Activated CD4-positive, alpha-beta T cell treated with anti-CD3 and anti-CD28 coated beads, Interleukin-2, amount 50 U/mL, for 16 hours (primary cell): ENCODE data around the gene ZBTB20.

ENCODE experiments used
- DNase-seq: peaks from one replicate; pipeline ENCODE4 v3.0.0-alpha.2; 2020

The ZBTB20 gene

DNA sequence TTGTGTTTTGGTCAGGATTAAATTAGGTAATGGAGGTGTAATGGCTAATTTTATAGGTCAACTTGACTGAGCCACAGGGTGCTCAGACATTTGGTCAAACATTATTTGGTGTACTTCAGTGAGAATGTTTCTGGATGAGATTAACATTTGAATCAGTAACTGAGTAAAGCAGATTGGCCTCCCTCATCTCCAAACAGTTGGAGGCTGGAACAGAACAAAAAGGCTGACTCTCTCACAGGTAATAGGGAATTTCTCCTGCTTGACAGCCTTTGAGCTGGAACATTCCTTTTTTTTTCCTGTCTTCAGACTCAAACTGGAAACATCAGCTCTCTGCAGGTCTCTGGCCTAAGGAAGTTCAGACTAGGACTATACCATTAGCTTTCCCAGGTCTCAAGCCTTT is 280.7 kb downstream of the ZBTB20 start:
- DNase-seq: no peak

DNA sequence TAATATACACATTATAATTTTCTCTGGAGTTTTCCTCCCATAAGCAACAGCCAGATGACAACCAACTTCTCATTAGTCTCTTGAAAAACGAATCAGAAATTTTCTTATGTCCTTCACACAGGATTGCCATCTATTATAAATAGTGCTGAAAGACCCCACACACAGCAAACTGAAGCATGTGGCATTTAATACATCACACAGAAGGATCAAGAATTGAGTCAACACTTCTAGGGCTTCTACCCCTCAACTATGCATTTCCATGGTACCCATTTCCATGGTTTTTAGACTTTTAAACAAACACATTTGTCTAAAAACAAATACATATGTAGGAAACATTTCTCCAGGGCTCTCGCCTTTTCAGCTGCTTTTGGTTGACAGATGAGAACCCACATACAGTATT is 282.1 kb downstream of the ZBTB20 start:
- DNase-seq: no peak

DNA sequence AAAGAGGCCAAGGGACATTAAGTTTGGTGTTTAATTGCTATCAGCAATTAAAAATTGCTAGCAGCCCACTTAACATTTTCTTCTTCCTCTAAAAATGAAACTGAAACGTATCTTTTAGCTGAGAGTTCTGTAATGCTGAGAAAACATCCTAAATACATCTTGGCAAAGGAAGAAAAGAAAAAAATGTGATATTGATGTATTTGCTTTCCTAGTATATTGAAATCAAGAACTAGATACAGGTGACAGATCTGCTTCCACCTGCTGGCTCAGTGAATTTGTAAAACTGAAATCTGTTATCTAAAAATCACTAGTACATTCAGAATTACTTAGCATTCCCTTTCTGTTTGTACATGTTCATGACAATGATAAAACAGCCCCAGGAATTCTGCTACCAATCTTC is 283.2 kb downstream of the ZBTB20 start:
- DNase-seq: no peak

DNA sequence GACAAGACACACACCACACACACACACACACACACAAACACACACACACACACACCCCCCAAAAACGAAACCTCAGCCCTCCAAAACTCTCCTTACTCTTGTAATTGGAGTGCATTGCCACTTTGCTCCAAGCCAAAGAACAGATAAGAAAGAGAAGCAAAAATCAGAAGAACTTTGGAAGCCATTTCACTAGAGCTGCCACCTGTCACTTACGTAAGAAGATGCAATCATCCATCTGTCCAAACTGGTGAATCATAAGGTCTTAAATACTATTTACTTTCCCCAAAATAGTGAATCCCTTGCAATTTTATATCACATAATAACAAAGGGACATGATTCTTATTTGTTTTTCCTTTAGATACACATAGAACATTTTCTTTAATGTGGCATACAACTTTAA is 285.4 kb downstream of the ZBTB20 start:
- no peak for DNase-seq

DNA sequence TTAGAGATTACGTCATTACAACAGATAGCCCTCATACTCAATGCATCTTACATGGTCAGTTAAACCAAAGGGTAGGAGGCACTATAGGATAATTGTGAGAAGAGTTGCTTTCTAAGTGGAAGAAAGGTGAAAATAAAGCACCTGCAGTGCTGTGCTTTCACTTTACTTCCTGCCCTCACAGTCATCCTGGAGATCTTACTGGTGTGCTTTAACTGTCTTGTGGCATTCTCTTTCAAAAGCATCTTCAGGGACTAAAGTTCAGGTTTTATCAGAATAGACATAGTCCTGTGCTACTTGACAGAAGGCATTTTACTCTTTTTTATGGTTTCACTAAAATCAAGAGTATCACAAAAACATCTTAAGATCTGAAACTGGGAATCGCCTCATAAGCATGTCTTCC is 286.6 kb downstream of the ZBTB20 start:
- no peak for DNase-seq

DNA sequence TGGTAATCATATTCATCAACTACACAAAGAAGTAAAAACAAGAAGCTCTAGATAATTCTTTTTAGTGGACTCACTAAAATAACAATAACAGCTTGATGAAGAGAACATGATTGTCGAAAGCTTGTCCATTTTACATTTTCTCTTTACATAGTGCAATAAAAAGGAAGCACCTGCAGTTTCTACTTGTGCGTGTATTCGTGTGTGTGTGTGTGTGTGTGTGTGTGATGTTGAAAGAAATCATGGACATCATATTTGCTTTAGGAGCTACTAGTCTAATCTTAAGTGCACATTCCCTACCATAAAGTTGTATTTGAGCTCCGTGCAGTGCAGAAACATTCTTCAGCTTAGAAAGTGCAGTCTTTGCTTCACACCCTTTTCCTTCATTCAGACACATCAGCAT is 288.8 kb downstream of the ZBTB20 start:
- no peak for DNase-seq

DNA sequence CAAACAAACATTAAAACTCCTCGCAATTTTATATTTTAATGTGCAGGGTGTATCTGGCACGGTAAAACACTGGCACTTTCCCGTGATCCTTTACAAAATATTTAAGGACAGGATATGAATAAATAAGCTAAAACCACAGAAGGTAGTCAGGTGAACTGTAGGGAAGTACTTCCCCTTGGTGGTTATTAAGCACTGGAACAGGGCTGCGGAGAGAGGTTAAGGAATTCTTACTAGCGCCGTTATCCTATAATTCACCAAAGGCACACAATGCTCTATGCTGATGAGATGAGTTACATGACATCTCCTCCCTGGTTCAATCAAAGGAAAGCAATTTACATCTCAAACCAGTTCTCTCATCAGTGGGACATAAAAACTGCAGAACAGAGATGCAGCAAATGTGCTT is 289.8 kb downstream of the ZBTB20 start:
- DNase-seq: no peak

DNA sequence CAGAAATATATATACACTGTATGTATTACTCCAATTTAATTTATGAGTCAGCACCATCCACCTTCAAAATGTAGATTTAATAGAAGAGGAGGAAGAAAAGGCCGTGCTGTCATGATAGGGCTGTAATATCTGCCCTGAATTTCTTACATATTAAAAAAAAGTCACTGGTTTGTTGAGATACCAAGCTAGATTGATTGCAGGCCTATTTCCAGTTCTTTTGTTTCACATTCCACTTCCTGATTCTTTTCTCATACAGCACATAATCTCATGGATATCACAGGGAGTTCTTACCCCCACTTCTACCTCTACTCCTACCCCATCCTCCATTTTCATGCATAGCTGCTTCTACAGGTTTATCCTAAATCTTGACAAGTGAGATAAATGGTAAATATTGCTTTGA is 290.3 kb downstream of the ZBTB20 start:
- no peak for DNase-seq

DNA sequence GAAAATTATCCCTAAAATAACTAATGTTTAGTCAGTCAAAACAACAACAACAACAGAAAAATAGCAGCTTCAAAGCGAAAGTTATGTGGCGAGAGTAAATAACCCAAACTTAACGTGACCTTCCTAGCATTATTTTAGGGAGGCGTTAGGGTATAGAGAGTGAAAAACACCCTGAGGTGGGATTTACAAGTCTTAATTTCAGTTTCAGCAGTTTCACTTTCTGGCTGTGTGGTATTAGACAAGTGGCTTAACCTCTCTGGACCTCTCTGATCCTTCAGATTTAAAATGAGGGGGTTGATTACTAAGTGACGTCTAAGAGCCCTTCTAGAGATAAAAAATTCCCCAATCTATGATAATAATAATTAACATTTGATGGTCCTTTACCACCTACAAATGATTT is 291.2 kb downstream of the ZBTB20 start:
- no peak for DNase-seq

DNA sequence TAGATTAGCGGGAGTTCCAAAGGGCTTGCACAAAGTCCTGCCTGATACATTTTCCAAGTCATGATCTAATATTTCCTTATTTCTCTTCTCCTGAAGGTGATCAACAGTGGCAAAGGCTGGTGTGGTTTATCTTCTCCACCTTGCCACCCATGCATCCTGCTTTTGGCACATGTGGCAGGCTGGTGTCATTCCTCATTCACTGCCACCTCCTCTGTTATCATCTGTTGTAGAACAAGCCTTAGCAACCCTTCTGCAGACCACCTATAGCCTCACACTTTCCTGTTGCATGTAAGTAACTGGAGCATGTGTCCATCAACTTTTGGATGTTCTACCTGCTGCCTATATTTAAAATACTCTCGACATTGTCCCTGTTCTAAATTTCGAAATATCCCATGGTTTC is 294.1 kb downstream of the ZBTB20 start:
- no peak for DNase-seq

DNA sequence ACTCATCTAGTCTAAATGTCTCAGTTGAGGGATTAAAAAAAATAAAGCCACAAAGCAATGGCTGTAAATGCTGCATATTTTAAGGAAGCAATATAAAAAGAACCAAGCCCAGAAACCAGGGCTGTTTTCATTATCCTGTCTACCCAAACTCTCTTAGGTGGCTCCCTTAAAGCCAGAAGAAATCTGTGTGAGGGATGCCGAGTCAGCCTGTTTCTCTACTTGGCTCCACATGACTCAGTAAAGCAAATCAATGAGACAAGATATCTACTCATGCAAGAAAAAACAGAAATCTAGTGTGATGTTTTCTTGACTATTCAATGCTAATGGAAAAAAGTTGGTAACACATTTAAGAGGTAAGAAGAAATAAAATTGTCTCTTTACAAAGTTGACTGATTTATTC is 296.2 kb downstream of the ZBTB20 start:
- no peak for DNase-seq

DNA sequence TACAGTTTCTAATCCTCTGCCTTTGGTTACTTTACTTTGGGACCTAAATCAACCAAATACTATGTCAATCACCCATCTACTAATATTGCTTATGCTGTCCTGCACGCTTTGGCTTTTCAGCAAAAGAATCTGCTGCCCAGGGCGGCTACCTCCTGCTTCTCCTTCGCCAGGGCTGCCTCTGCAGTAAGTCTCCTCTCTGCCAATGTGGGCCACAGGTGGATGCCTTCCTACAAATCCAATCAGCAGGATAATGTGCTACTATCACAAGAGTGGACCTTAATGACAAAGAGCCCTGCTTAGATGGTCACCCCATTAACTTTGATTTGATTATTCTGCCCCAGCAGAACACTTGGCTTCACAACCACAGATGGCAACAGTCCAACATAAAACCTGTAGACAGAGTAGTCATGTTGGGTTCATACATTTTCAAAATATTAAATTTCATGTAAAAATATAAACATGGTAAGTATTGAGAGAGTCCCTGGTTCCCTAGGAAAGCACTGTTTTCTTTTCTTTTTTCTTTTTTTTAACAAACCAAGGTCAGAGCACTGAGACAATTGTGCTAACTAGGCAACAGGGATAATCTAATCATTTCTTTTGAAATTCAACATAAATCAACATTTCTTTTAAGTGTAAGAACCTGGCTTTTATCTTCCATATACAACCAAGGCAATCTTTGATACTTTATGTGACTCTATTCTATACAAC is 298.3 kb downstream of the ZBTB20 start:
- no peak for DNase-seq

DNA sequence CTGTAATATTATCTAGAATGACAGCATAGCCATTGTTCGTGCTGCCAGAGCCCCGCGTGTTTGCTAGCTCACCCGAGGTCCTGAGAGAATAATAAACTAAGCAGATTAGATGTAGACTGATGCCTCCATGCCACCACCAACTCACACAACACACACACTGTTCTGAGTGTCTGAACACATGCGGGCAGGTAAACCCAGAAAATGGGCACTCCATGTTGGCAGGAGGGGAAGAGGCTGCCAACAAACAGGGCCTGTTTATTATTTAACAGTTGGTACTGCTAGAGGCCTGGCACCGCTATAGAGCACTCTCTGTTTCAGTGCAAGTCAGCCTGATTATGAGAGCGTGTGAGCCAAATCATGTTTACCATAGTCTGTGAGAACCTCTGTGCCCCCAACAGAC is 299.0 kb downstream of the ZBTB20 start:
- no peak for DNase-seq

DNA sequence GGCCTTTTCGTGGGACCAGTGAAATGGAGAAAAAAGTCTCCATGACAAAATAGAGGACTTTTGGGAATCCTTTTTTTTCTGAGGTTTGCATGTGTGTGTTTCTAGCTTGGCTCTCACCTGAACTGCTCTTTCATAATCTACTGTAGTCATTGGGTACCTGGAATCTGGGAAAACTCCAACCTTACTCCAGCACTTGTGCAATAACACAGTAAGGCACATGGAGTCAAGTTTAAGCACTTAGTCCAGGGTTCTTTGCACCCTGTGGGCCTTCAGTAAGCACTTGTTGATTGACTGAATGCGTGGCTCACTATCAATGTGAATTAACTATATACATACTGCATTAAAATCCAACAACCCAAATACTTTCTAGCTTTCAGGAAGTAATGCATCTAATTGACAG is 299.5 kb downstream of the ZBTB20 start:
- no peak for DNase-seq

DNA sequence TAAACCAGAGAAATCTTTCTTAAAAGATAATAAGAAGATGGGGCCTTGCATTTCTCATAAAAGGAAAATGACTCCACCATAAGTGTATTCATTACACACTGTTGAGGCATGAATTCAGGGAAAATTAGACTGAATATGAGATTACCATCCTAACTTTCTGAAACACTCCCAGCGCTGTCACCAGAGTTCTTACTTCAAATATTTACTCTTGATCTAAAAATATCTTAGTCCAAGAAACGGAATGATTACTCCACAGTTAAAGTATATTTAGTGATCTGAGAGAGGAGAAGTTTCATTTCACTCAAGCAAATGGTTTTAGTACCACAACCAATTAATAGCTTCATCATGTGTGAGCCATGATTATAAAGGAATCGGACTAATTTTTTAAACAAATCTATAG is 300.3 kb downstream of the ZBTB20 start:
- DNase-seq: no peak

DNA sequence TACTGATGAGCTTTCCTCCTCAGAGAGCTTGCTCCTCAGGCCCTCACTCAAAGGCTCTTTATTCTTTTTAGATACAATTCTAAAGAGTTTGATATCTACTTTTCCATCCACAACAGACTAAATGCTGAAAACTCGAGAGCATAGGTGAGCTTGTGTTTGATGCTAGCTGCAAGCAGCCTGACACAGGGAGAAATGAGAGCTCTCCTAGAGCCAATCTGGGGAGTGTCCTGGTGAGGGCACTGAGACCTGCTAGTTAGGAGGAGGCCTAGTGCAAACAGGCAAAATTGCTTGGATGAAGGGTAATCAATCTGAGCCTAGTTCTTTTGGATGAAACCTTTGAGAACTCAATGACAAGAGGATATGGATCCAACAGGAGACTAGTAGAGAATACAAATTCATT is 300.8 kb downstream of the ZBTB20 start:
- DNase-seq: no peak

DNA sequence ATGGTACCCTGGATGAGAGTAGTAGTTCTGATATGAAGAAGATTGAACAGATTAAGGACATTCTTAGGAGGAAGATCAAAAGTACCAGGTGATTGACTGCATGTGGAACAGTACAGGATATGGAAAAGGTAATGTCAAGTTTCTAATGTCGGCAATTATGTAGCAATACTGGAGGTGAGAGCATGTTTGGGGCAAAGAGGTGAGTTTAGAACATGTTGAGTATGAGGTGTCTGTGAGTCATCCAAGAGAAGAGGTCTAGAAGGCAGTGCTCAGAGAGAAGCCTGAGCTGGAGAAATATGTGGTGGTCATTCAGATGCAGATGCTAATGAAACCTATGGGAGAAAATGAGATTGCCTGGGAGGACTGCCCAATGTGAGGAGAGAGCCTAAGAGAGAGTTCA is 305.6 kb downstream of the ZBTB20 start:
- no peak for DNase-seq

DNA sequence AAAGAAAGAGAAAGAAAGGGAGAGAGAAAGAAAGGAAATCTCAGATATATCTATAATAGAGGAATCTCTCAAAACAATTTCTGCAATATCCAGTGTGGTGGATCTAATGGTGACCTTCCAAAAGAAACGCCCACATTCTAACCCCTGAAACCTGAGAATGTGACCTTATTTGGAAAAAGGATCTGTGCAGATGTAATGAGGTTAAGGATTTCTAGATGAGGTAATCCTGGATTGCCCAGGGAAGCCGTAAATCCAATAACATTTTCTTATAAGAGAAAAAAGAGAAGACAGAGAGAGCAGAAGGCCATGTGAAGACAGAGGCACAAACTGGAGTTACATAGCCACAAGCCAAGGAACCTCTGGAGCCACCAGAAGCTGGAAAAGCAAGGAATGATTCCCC is 307.6 kb downstream of the ZBTB20 start:
- no peak for DNase-seq

DNA sequence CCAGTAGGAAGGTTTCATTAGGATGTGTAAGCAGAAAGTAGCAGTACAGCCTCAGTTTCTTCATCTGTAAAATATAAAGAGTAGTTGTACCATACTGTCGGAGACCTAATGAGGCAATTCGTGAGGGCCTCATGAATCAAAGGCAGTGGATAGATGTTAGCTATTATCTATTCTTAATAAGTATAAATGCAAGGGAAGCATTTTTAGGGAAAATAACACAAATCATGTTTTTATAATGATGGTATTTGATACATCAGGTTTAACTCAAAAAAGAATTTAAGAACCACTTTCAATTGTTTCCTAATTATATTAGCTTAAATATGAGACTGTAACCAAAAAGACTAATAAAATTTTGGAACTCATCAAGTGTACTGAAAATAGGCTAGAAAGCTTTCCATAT is 309.1 kb downstream of the ZBTB20 start:
- no peak for DNase-seq

DNA sequence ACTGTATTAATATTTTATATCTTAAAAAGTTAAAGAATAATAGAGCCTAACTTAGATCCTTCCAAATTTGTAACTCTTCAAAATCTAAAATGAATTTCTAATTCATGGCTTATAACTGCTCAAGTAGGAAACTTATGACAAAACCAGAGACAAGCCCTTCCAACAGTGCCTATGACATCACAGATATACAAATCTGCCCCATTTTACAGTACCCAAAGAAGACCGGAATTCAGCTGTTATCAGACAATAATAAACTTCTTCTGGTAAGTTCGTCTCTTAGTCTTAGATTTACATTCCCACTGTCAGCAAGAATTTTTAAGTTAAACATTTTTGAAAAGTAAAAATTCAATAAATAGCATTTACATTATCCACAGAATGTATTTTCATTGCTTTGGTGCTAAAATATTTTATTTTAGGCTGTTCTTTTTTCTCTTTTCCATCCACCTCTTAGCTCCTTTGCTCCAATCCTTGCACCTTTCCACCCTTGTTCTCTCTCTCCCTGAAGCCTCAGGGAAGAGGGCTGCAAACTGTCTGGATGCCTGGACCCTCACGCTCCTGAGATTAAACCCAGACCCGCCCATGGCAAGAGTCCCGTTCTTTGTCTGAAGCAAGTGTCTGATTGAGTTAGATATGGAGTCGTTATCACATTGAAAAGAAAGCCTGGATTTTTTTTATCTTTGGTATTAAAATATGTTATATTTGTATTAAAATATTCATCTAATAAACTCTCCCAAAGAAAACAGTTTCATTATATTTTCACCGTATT is 312.7 kb downstream of the ZBTB20 start:
- no peak for DNase-seq

DNA sequence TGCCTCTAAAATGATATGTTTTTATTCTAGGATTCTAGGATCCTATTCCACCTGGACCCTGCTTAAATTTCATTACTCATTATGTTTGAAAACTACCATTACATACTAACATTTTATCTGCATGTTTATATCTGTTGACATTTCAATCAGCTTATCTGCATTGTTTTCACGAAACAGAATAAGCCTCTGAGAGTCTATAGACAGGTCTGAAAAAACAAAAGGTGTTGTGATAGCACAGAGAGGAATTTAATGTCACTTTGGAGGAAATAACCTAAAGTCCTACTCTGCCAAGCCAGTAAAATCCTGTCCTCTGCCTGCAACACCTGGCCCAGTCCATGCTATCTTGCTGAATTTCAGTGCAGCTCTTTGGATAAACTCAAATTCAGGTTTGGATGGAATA is 315.2 kb downstream of the ZBTB20 start:
- no peak for DNase-seq

DNA sequence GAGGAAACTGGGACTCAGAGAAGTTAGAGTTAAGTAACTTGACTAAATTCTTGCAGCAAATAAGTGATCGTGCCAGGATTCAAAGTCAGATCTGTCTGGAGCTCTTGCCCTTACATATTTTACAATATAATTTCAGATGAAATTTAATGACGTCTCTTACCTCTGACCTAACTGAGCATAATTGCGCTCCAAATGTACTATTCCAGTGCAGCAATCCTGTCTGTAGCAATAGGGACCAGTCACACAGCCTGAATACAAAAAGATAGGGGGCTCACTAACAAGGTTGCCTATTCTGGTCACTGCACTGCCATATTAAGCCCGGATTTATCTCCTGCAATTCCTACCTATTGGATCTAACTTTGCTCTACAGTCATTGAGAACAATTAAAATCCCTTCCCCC is 316.4 kb downstream of the ZBTB20 start:
- no peak for DNase-seq

DNA sequence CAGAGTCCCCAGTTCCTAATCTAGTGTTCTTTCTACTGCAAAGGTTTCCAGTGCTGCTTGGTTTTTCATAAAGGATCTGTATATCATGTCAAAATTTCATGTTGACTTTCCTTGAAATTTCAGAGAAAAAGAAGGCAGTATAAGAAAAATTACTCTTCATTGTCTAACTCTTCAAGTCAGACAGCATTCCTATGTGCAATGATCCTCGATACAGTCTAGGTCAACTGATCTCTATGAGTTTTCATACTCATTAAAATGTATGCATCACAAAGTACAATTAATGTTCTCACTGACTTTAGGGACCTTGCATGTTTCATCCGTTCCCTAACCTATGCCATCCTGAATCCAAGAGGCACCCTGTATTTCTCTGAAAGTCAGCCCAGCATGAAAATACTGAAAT is 317.3 kb downstream of the ZBTB20 start:
- no peak for DNase-seq

DNA sequence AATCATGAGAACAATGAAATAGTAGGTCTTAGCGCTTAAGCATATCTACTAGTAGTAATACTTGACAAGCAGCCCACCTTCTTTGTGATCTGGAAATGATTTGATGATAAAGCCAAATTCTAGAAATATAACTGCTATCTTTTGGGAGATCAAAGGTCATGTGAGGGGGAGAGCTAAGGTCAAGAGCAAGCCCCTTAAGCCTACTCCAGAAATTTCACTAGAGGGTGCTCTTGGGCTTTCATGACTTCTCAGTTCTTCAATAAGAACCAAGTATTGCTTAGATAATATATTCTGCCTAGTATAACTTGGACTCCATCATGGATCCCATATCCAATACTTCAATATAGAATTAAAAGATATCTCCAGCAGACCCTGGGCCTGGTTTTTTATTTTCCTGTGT is 319.6 kb downstream of the ZBTB20 start:
- DNase-seq: peak; percentile 41

DNA sequence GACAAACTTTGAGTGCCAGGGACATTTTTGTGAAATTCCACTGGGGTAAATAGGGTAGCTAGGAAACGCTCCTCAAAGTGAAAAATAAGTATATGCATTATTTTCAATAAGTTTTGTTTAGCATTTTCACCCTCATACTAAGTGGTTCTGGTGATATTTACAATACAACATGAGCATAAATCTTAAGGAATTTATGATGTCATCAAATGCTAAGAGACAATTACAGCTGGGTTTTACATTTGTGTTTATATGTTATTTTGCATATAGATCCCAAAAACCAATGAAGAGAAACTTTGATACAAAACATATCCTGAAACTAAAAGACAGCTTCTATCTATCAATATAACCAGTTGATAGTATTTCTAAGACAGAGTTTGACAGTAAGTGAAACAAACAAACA is 323.1 kb downstream of the ZBTB20 start:
- DNase-seq: no peak
